GM12801 (cell line): ENCODE results near the gene CD72.

Experiments
- CTCF ChIP-seq: IDR thresholded peaks from one replicate; pipeline ENCODE4 v1.5.1; 2011; ENCODE audit warnings: control low read depth; ENCODE audit not compliant: insufficient read length; ENCODE audit errors: extremely low read depth

The CD72 gene

GRCh38 chr9:35628389-35628991 is 10.3 kb upstream of the CD72 start:
- no peak for TF ChIP-seq CTCF

GRCh38 chr9:35627575-35627974 is 9.4 kb upstream of the CD72 start:
- TF ChIP-seq CTCF: no peak

- TF ChIP-seq CTCF: no peak
These were observed 1.6 kb upstream of the CD72 start for GRCh38 chr9:35619800-35620158.

- TF ChIP-seq CTCF: no peak
These were observed 914 bp upstream of the CD72 start for GRCh38 chr9:35618854-35619799.

GRCh38 chr9:35617548-35617947 is 665 bp downstream of the CD72 start:
- no peak for TF ChIP-seq CTCF

GRCh38 chr9:35616681-35617459 is 1.3 kb downstream of the CD72 start:
- no peak for TF ChIP-seq CTCF
